Vagina (tissue), 2 donors: ENCODE results near the gene PAK1.

Experiments
- CTCF ChIP-seq, 3 experiments: fragments of 450-650 bp in 2 of 3; fragments of 200-600 bp in 1 of 3; sonication (generic) in 1 of 3; IDR thresholded peaks; one replicate each; pipeline ENCODE4 v1.5.1; 2017 to 2019; ENCODE audit warnings: antibody characterized with exemption in 3 of 3, mild to moderate bottlenecking in 2 of 3, moderate library complexity in 2 of 3
- POLR2A ChIP-seq, 2 donors: fragments of 450-650 bp; IDR thresholded peaks; one replicate each; pipeline ENCODE4 v1.6.1; 2017; ENCODE audit warnings: antibody characterized with exemption in 2 of 2, mild to moderate bottlenecking in 2 of 2, moderate library complexity in 2 of 2

- TF ChIP-seq CTCF (IDR thresholded peaks at IDR 0.05) (no peak), POLR2A (IDR thresholded peaks at IDR 0.05) (no peak)
Observed at GRCh38 chr11:77392842-77393241, 81.1 kb downstream of the PAK1 start.
